ENCODE results near the gene SPRY4.

DNA sequence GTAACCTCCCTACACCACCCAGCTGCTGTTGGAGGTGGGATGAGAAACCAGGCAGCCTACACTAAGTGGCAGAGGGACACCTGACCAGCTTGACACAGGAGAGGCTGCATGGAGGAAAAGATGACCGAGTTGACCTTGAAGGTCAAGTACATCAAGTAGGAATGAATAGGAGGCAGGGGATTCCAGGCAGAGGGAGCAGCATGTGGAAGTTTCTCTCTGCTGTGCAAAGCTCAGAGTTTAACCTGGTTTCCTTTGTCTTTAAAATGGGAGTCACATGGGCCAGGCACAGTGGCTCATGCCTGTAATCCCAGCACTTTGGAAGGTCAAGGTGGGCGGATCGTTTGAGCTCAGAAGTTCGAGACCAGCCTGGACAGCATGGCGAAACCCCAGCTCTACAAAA lies 32.6 kb downstream of the SPRY4 start:
- no peak for TF ChIP-seq ELF4 (IDR thresholded peaks at IDR 0.05)
- no peak for TF ChIP-seq ARNT (IDR thresholded peaks at IDR 0.05)
- TF ChIP-seq FOXA1 (IDR thresholded peaks at IDR 0.05): no peak
- no peak for TF ChIP-seq LEF1 (IDR thresholded peaks at IDR 0.05; ENCODE audit: borderline replicate concordance)
- no peak for TF ChIP-seq ZNF384 (IDR thresholded peaks at IDR 0.05)
- no peak for TF ChIP-seq CTBP1 (IDR thresholded peaks at IDR 0.05; ENCODE audit: borderline replicate concordance)
- TF ChIP-seq FOXM1 (IDR thresholded peaks at IDR 0.05; ENCODE audit: borderline replicate concordance): no peak
- TF ChIP-seq HDGF (IDR thresholded peaks at IDR 0.05; ENCODE audit: borderline replicate concordance): no peak
